H1 (cell line): ENCODE results near the gene IL1RAPL1. TPM values are rescaled to one million over a fixed set of nuclear protein-coding genes. Genes with fewer than 3 reads are reported as not detected.

Experiments
- CTCF ChIA-PET: fragments of 300-600 bp; sonication (Branson Sonifier 250); formaldehyde crosslinking; loops from one replicate; lab custom pipeline; 2021; ENCODE audit not compliant: partially characterized antibody; lab: Charles Lee
- POLR2A ChIA-PET: fragments of 300-600 bp; sonication (Branson Sonifier 250); formaldehyde crosslinking; loops from one replicate; lab custom pipeline; 2021; ENCODE audit warnings: inconsistent platforms; ENCODE audit not compliant: partially characterized antibody; lab: Charles Lee
- DNase-seq, 2 experiments: peaks; one replicate each; pipeline versions ENCODE4 v3.0.0 to v3.0.0-alpha.2; 2010 to 2022; ENCODE audit warnings: low spot score in 2 of 2, low read depth in 1 of 2, mixed read lengths in 1 of 2
- FAIRE-seq: peaks from 2 replicates; lab custom pipeline; 2011; peaks lifted over from hg19 to GRCh38; lab: Jason Lieb, UNC
- H2AFZ ChIP-seq: 2 replicates; pipeline ENCODE4 v1.8.1; 2012; ENCODE audit warnings: low read length, inconsistent platforms
- H2AK5ac ChIP-seq: 2 replicates; pipeline ENCODE4 v1.6.1; 2013; ENCODE audit warnings: low read depth, low read length
- H2BK120ac ChIP-seq: replicated peaks from 2 replicates; pipeline ENCODE3; 2013; ENCODE audit warnings: low read depth, low read length, inconsistent platforms
- H2BK12ac ChIP-seq: 2 replicates; pipeline ENCODE4 v1.6.1; 2013; ENCODE audit warnings: low read depth, low read length
- H2BK15ac ChIP-seq: 2 replicates; pipeline ENCODE4 v1.6.1; 2013; ENCODE audit warnings: low read length
- H2BK20ac ChIP-seq: 2 replicates; pipeline ENCODE4 v1.6.1; 2013; ENCODE audit warnings: low read length
- H2BK5ac ChIP-seq: 2 replicates; pipeline ENCODE4 v1.6.1; 2013; ENCODE audit warnings: low read depth, low read length
- H3K14ac ChIP-seq: 2 replicates; pipeline ENCODE4 v1.6.1; 2013; ENCODE audit warnings: inconsistent platforms; ENCODE audit not compliant: insufficient read length
- H3K18ac ChIP-seq: 2 replicates; pipeline ENCODE4 v1.6.1; 2013; ENCODE audit warnings: low read length; ENCODE audit errors: extremely low read depth
- H3K23ac ChIP-seq: 2 replicates; pipeline ENCODE4 v1.6.1; 2013; ENCODE audit warnings: inconsistent platforms; ENCODE audit not compliant: insufficient read length
- H3K23me2 ChIP-seq: 2 replicates; pipeline ENCODE4 v1.6.1; 2013; ENCODE audit warnings: low read depth, low read length
- H3K27ac ChIP-seq: 2 replicates; pipeline ENCODE4 v1.6.1; 2011; ENCODE audit warnings: low read depth, low read length, inconsistent platforms
- H3K27me3 ChIP-seq, 4 experiments: replicated peaks in 1 of 4; 1 replicate in 1 of 4; 2 replicates in 3 of 4; pipeline versions ENCODE4 v1.6.1 to v1.8.1; 2011 to 2013; ENCODE audit warnings: low read length in 3 of 4, mild to moderate bottlenecking in 3 of 4, inconsistent platforms in 2 of 4, mixed read lengths in 2 of 4, moderate library complexity in 1 of 4; ENCODE audit not compliant: control insufficient read depth in 3 of 4, insufficient read depth in 3 of 4; ENCODE audit errors: extremely low read depth in 1 of 4
- H3K36me3 ChIP-seq, 4 experiments: 2 replicates each; pipeline versions ENCODE4 v1.6.1 to v1.8.1; 2011 to 2013; ENCODE audit warnings: mild to moderate bottlenecking in 4 of 4, low read length in 3 of 4, moderate library complexity in 2 of 4, control low read depth in 1 of 4, inconsistent platforms in 1 of 4; ENCODE audit not compliant: insufficient read depth in 4 of 4, control insufficient read depth in 2 of 4
- H3K4ac ChIP-seq: replicated peaks from 2 replicates; pipeline ENCODE3; 2013; ENCODE audit warnings: low read length, low read depth, mixed read lengths, inconsistent platforms; ENCODE audit not compliant: insufficient read length
- H3K4me1 ChIP-seq, 4 experiments: replicated peaks in 1 of 4; 1 replicate in 1 of 4; 2 replicates in 3 of 4; pipeline versions ENCODE4 v1.6.1 to v1.8.1; 2011 to 2013; ENCODE audit warnings: low read length in 3 of 4, inconsistent platforms in 2 of 4, mixed read lengths in 1 of 4; ENCODE audit not compliant: insufficient read depth in 4 of 4, control insufficient read depth in 3 of 4
- H3K4me2 ChIP-seq, 2 experiments: 2 replicates each; pipeline versions ENCODE4 v1.6.1 to v1.8.1; 2011 to 2013; ENCODE audit warnings: low read depth in 2 of 2, low read length in 2 of 2, control low read depth in 1 of 2, inconsistent platforms in 1 of 2, mild to moderate bottlenecking in 1 of 2; ENCODE audit not compliant: insufficient read depth in 1 of 2
- H3K4me3 ChIP-seq, 4 experiments: fragments of 200-600, 300-600 bp in 1 of 4; sonication (generic), shearing (Covaris generic), sonication (Bioruptor Twin) in 1 of 4; 2 replicates each; pipeline versions ENCODE4 v1.5.1 to v1.8.1; 2011 to 2016; ENCODE audit warnings: low read length in 4 of 4, low read depth in 3 of 4, control low read depth in 2 of 4, inconsistent platforms in 2 of 4, mild to moderate bottlenecking in 2 of 4, mixed read lengths in 1 of 4, moderate library complexity in 1 of 4; ENCODE audit not compliant: insufficient read depth in 2 of 4; ENCODE audit errors: extremely low read depth in 1 of 4
- H3K56ac ChIP-seq: replicated peaks from 2 replicates; pipeline ENCODE3; 2013; ENCODE audit warnings: low read depth, mild to moderate bottlenecking, mixed read lengths, low read length, inconsistent platforms; ENCODE audit not compliant: insufficient read length
- H3K79me1 ChIP-seq: 2 replicates; pipeline ENCODE4 v1.6.1; 2013; ENCODE audit warnings: low read depth, low read length, control low read depth
- H3K79me2 ChIP-seq, 2 experiments: 2 replicates each; pipeline versions ENCODE4 v1.6.1 to v1.8.1; 2012 to 2013; ENCODE audit warnings: low read length in 2 of 2, mild to moderate bottlenecking in 2 of 2, inconsistent platforms in 1 of 2; ENCODE audit not compliant: insufficient read depth in 2 of 2, control insufficient read depth in 1 of 2
- H3K9ac ChIP-seq, 4 experiments: replicated peaks in 1 of 4; 1 replicate in 1 of 4; 2 replicates in 3 of 4; pipeline versions ENCODE4 v1.6.1 to v1.8.1; 2011 to 2013; ENCODE audit warnings: low read depth in 3 of 4, low read length in 3 of 4, control low read depth in 2 of 4, mild to moderate bottlenecking in 2 of 4, moderate library complexity in 2 of 4, inconsistent platforms in 1 of 4; ENCODE audit errors: extremely low read depth in 1 of 4
- H3K9me3 ChIP-seq, 2 experiments: 2 replicates each; pipeline versions ENCODE4 v1.6.1 to v1.8.1; 2012 to 2013; ENCODE audit warnings: mild to moderate bottlenecking in 2 of 2, moderate library complexity in 2 of 2, control low read depth in 1 of 2, inconsistent platforms in 1 of 2, low read depth in 1 of 2, low read length in 1 of 2, mixed read lengths in 1 of 2; ENCODE audit not compliant: insufficient read depth in 2 of 2
- H4K20me1 ChIP-seq, 2 experiments: replicated peaks in 1 of 2; 2 replicates each; pipeline versions ENCODE3 to v1.8.1; 2011 to 2013; ENCODE audit warnings: inconsistent platforms in 2 of 2, low read length in 2 of 2, mild to moderate bottlenecking in 1 of 2; ENCODE audit not compliant: insufficient read depth in 2 of 2, control insufficient read depth in 1 of 2
- H4K5ac ChIP-seq: 2 replicates; pipeline ENCODE4 v1.6.1; 2013; ENCODE audit warnings: low read length, low read depth, mixed read lengths, inconsistent platforms; ENCODE audit not compliant: insufficient read length
- H4K8ac ChIP-seq: 2 replicates; pipeline ENCODE4 v1.8.0; 2013; ENCODE audit warnings: mild to moderate bottlenecking, moderate library complexity, low read length, inconsistent platforms; ENCODE audit not compliant: insufficient read depth; ENCODE audit errors: extremely low read depth
- H4K91ac ChIP-seq: replicated peaks from 2 replicates; pipeline ENCODE3; 2013; ENCODE audit warnings: low read length, mixed read lengths, inconsistent platforms; ENCODE audit not compliant: insufficient read length
- CEBPB ChIP-seq: IDR thresholded peaks from 2 replicates; pipeline ENCODE4 v1.6.1; 2012; ENCODE audit warnings: low read depth, low read length
- CHD1 ChIP-seq: IDR thresholded peaks from 2 replicates; pipeline ENCODE4 v1.6.1; 2012; ENCODE audit warnings: low read depth, low read length, improper control_type of control experiment
- FOSL1 ChIP-seq: IDR thresholded peaks from 2 replicates; pipeline ENCODE4 v1.6.1; 2011; ENCODE audit warnings: mild to moderate bottlenecking, low read depth, low read length, moderate library complexity; ENCODE audit not compliant: insufficient read depth
- NANOG ChIP-seq: IDR thresholded peaks from 2 replicates; pipeline ENCODE4 v1.6.1; 2011; ENCODE audit warnings: low read length, low read depth, mild to moderate bottlenecking, inconsistent platforms; ENCODE audit not compliant: insufficient read depth, poor library complexity, severe bottlenecking
- POLR2A ChIP-seq, 2 experiments: IDR thresholded peaks; 1 replicate in 1 of 2; 2 replicates in 1 of 2; pipeline ENCODE4 v1.6.1; 2011; ENCODE audit warnings: low read depth in 2 of 2, low read length in 2 of 2, mild to moderate bottlenecking in 2 of 2; ENCODE audit errors: control extremely low read depth in 1 of 2
- POLR2AphosphoS5 ChIP-seq: IDR thresholded peaks from 2 replicates; pipeline ENCODE4 v1.6.1; 2011; ENCODE audit warnings: low read depth, low read length
- POU5F1 ChIP-seq: IDR thresholded peaks from 2 replicates; pipeline ENCODE4 v1.6.1; 2011; ENCODE audit warnings: low read depth, mild to moderate bottlenecking, low read length, moderate library complexity
- SP2 ChIP-seq: IDR thresholded peaks from 2 replicates; pipeline ENCODE4 v1.6.1; 2012; ENCODE audit warnings: mild to moderate bottlenecking, low read length, inconsistent platforms
- TBP ChIP-seq: IDR thresholded peaks from 2 replicates; pipeline ENCODE4 v1.6.1; 2011; ENCODE audit warnings: low read depth, low read length, improper control_type of control experiment
- TEAD4 ChIP-seq: IDR thresholded peaks from 2 replicates; pipeline ENCODE4 v1.6.1; 2012; ENCODE audit warnings: low read depth, low read length, inconsistent platforms, mixed read lengths
- WGBS, 2 experiments: shearing (Covaris generic) in 1 of 2; methylation state at CpG; one replicate each; pipeline versions ENCODE4 v1.1.6 to v1.1.7; 2013 to 2015; ENCODE audit warnings: low lambda C conversion rate in 2 of 2, mixed read lengths in 2 of 2, inconsistent platforms in 1 of 2, low coverage in 1 of 2, missing lambda C conversion rate in 1 of 2; ENCODE audit not compliant: insufficient replicate concordance in 2 of 2, insufficient coverage in 1 of 2, insufficient read length in 1 of 2; ENCODE audit errors: extremely low coverage in 1 of 2, missing lambda C conversion rate in 1 of 2; 5-methylcytosine and 5-hydroxymethylcytosine counted together
- polyA plus RNA-seq, 7 experiments: library from polyadenylated mRNA; depleted of rRNA in 3 of 7; stranded (reverse) in 5 of 7; unstranded in 2 of 7; fragments of >200 nt in 5 of 7; fragments of 200-250 nt in 2 of 7; gene quantifications; 1 replicate in 5 of 7; 2 replicates in 1 of 7; 4 replicates in 1 of 7; pipeline versions ENCODE4 v1.2.1 to v1.2.3, GENCODE V29; 2011 to 2013; ENCODE audit warnings: missing spikeins in 2 of 7, mixed read lengths in 2 of 7
- total RNA-seq: library from RNA; stranded (reverse); fragmentation: NEBNext Ultra II Directional; extraction: Animal tissue kit (Norgen Biotek cat#: 25700); gene quantifications from 2 replicates; pipeline ENCODE4 v1.2.1, GENCODE V29; 2021
- TF ChIP-seq, protein P1 (sequence below): IDR thresholded peaks from 2 replicates; pipeline ENCODE4 v1.6.1; 2011; ENCODE audit warnings: low read depth, mild to moderate bottlenecking, low read length; ENCODE audit not compliant: insufficient read depth

IL1RAPL1 gene
- total and polyA plus RNA-seq, 2 of the 8 experiments (the other 6 are each of a cell fraction or from before 2014, with no cell fraction given), result 0.11 to 0.35 TPM

GRCh38 chrX:28626515-28626914, 39.3 kb downstream of the IL1RAPL1 start:
- Histone ChIP-seq H3K79me2 (no peaks in the 10 kb centered on the region), H3K27me3 (peaks cover 2 to 22% (median 15%) of the 10 kb centered on the region in 4 experiments; a peak in 6 of 7 replicates), H2BK12ac (no peak overlapping the region), H2BK120ac (no peak overlapping the region), H3K4me1 (peaks cover 0 to 2% (median 0%) of the 10 kb centered on the region in 4 experiments; a peak in 2 of 7 replicates), H2AFZ (no peak overlapping the region), H3K9ac (no peak overlapping the region), H3K18ac (no peak overlapping the region), H4K91ac (no peak overlapping the region), H3K4me2 (no peak overlapping the region), H4K8ac (no peak overlapping the region), H3K4me3 (no peak overlapping the region), H3K23ac (no peak overlapping the region), H3K14ac (no peak overlapping the region), H2BK5ac (no peak overlapping the region), H4K5ac (no peak overlapping the region), H3K79me1 (no peaks in the 10 kb centered on the region), H3K36me3 (no peaks in the 10 kb centered on the region), H3K4ac (no peak overlapping the region), H3K9me3 (no peaks in the 10 kb centered on the region), H3K56ac (no peak overlapping the region), H2BK15ac (no peak overlapping the region), H2AK5ac (no peak overlapping the region), H4K20me1 (no peaks in the 10 kb centered on the region), H2BK20ac (no peak overlapping the region), H3K27ac (no peak overlapping the region), H3K23me2 (no peaks in the 10 kb centered on the region)
- CTCF ChIA-PET, result interaction anchor here (1.1 to 1.4 kb wide), 2 partner anchors 15 to 33 kb away, joined by 3 to 7 read pairs; no protein-coding TSS in a partner anchor
- WGBS, 2 experiments, result 94% methylated on average over 2 of the region's 2 CpGs; no CpG with 5 or more reads in 1 of the 2 experiments
- POLR2A ChIA-PET, result no interaction called here
- FAIRE-seq, result no peak
- DNase-seq, result no peak
- TF ChIP-seq, protein P1, sequence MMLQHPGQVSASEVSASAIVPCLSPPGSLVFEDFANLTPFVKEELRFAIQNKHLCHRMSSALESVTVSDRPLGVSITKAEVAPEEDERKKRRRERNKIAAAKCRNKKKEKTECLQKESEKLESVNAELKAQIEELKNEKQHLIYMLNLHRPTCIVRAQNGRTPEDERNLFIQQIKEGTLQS, result no peak
- TF ChIP-seq TBP (no peak), SP2 (no peak), NANOG (no peak), POU5F1 (no peak), POLR2AphosphoS5 (no peak), FOSL1 (no peak), POLR2A (IDR thresholded peaks at IDR 0.05; ENCODE audit: control extremely low read depth in 1 of 2, low read depth in 2 of 2, low read length in 2 of 2) (no peak), CHD1 (no peak), CEBPB (no peak), TEAD4 (no peak)
